Tibial nerve (tissue), 4 donors: ENCODE results near the gene CCDC63.

Experiments
- EP300 ChIP-seq, 2 donors: sonication (generic); formaldehyde crosslinking; IDR thresholded peaks; one replicate each; pipeline ENCODE4 v1.6.1; 2017; ENCODE audit warnings: antibody characterized with exemption in 2 of 2, mild to moderate bottlenecking in 1 of 2
- POLR2A ChIP-seq, 2 donors: fragments of 450-650 bp; IDR thresholded peaks; one replicate each; pipeline ENCODE4 v1.6.1; 2017; ENCODE audit warnings: antibody characterized with exemption in 2 of 2, mild to moderate bottlenecking in 2 of 2, moderate library complexity in 2 of 2
- TF ChIP-seq, protein P1 (sequence below), 5 experiments: fragments of 200-600 bp in 3 of 5; fragments of 450-650 bp in 2 of 5; sonication (generic) in 3 of 5; IDR thresholded peaks; one replicate each; pipeline ENCODE4 v1.5.1; 2016 to 2019; ENCODE audit warnings: antibody characterized with exemption in 5 of 5, mild to moderate bottlenecking in 3 of 5, moderate library complexity in 2 of 5

- TF ChIP-seq, protein P1, sequence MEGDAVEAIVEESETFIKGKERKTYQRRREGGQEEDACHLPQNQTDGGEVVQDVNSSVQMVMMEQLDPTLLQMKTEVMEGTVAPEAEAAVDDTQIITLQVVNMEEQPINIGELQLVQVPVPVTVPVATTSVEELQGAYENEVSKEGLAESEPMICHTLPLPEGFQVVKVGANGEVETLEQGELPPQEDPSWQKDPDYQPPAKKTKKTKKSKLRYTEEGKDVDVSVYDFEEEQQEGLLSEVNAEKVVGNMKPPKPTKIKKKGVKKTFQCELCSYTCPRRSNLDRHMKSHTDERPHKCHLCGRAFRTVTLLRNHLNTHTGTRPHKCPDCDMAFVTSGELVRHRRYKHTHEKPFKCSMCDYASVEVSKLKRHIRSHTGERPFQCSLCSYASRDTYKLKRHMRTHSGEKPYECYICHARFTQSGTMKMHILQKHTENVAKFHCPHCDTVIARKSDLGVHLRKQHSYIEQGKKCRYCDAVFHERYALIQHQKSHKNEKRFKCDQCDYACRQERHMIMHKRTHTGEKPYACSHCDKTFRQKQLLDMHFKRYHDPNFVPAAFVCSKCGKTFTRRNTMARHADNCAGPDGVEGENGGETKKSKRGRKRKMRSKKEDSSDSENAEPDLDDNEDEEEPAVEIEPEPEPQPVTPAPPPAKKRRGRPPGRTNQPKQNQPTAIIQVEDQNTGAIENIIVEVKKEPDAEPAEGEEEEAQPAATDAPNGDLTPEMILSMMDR (IDR thresholded peaks at IDR 0.05) = no peak
- TF ChIP-seq POLR2A (IDR thresholded peaks at IDR 0.05) = no peak
- TF ChIP-seq EP300 (IDR thresholded peaks at IDR 0.05) = no peak
Observed at GRCh38 chr12:110896559-110896958, 49.8 kb downstream of the CCDC63 start.
